H1 (cell line): Measurements from ENCODE around the gene AP5Z1.

Experiments
- CBX8 ChIP-seq: fragments of 300-800, 300-1000 bp; sonication (generic); IDR thresholded peaks from 2 replicates; pipeline ENCODE4 v1.7.1; 2016; ENCODE audit warnings: low read depth, low read length, borderline replicate concordance
- CREB1 ChIP-seq: IDR thresholded peaks from 2 replicates; pipeline ENCODE4 v1.6.1; 2012; ENCODE audit warnings: inconsistent platforms
- EGR1 ChIP-seq: IDR thresholded peaks from 2 replicates; pipeline ENCODE4 v1.6.1; 2011; ENCODE audit warnings: low read depth, low read length, borderline replicate concordance
- EZH2 ChIP-seq: fragments of 200-600 bp; sonication (generic); IDR thresholded peaks from 2 replicates; pipeline ENCODE4 v1.7.1; 2012; ENCODE audit warnings: low read depth, mild to moderate bottlenecking, moderate library complexity, low read length, inconsistent platforms; ENCODE audit not compliant: severe bottlenecking
- JUND ChIP-seq: IDR thresholded peaks from 2 replicates; pipeline ENCODE4 v1.6.1; 2011; ENCODE audit warnings: mild to moderate bottlenecking, improper control_type of control experiment, low read length
- KDM1A ChIP-seq: fragments of 200-600, 300-600 bp; sonication (generic); IDR thresholded peaks from 2 replicates; pipeline ENCODE4 v1.7.1; 2016; ENCODE audit warnings: mild to moderate bottlenecking, low read length, borderline replicate concordance
- POLR2A ChIP-seq, 2 experiments: IDR thresholded peaks; 1 replicate in 1 of 2; 2 replicates in 1 of 2; pipeline ENCODE4 v1.6.1; 2011; ENCODE audit warnings: low read depth in 2 of 2, low read length in 2 of 2, mild to moderate bottlenecking in 2 of 2; ENCODE audit errors: control extremely low read depth in 1 of 2
- POLR2AphosphoS5 ChIP-seq: IDR thresholded peaks from 2 replicates; pipeline ENCODE4 v1.6.1; 2011; ENCODE audit warnings: low read depth, low read length
- RAD21 ChIP-seq, 2 experiments: IDR thresholded peaks in 1 of 2; conservative IDR thresholded peaks in 1 of 2; 2 replicates each; pipeline ENCODE4 v1.6.1; 2011; ENCODE audit warnings: low read depth in 2 of 2, low read length in 2 of 2, improper control_type of control experiment in 1 of 2, inconsistent platforms in 1 of 2, mild to moderate bottlenecking in 1 of 2, moderate library complexity in 1 of 2
- SRF ChIP-seq: IDR thresholded peaks from 2 replicates; pipeline ENCODE4 v1.6.1; 2011; ENCODE audit warnings: mild to moderate bottlenecking, low read depth, low read length, moderate library complexity
- TEAD4 ChIP-seq: IDR thresholded peaks from 2 replicates; pipeline ENCODE4 v1.6.1; 2012; ENCODE audit warnings: low read depth, low read length, inconsistent platforms, mixed read lengths
- TF ChIP-seq, protein P1 (sequence below), 3 experiments: IDR thresholded peaks; 1 replicate in 2 of 3; 2 replicates in 1 of 3; pipeline versions ENCODE4 v1.5.1 to v1.6.1; 2011; ENCODE audit warnings: low read length in 3 of 3, mild to moderate bottlenecking in 3 of 3, inconsistent platforms in 2 of 3, low read depth in 1 of 3, moderate library complexity in 1 of 3; ENCODE audit not compliant: insufficient read depth in 1 of 3; ENCODE audit errors: control extremely low read depth in 1 of 3

DNA sequence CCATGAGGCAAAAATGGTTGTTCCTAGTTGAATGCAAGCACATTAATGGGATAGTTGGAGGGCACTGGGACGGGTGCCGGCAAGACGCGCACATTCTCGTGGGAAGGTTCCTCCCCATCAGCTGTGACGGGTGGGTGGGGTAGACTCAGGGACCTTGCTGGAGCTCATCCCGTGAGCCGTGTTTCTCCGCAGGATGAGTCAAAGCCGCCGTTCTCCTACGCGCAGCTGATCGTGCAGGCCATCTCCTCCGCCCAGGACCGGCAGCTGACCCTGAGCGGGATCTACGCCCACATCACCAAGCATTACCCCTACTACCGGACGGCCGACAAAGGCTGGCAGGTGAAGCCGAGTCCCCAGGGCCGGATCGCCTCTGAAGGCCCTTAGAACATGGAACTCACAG is 20.4 kb upstream of the AP5Z1 start:
- TF ChIP-seq, protein P1, sequence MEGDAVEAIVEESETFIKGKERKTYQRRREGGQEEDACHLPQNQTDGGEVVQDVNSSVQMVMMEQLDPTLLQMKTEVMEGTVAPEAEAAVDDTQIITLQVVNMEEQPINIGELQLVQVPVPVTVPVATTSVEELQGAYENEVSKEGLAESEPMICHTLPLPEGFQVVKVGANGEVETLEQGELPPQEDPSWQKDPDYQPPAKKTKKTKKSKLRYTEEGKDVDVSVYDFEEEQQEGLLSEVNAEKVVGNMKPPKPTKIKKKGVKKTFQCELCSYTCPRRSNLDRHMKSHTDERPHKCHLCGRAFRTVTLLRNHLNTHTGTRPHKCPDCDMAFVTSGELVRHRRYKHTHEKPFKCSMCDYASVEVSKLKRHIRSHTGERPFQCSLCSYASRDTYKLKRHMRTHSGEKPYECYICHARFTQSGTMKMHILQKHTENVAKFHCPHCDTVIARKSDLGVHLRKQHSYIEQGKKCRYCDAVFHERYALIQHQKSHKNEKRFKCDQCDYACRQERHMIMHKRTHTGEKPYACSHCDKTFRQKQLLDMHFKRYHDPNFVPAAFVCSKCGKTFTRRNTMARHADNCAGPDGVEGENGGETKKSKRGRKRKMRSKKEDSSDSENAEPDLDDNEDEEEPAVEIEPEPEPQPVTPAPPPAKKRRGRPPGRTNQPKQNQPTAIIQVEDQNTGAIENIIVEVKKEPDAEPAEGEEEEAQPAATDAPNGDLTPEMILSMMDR (IDR thresholded peaks at IDR 0.05; ENCODE audit: control extremely low read depth in 1 of 3, insufficient read depth in 1 of 3, low read depth in 1 of 3, low read length in 3 of 3), result no peak
- TF ChIP-seq EGR1 (no peak), KDM1A (no peak), RAD21 (IDR thresholded peaks at IDR 0.05 in 1 of 2, conservative IDR thresholded peaks at IDR 0.05 in 1 of 2; ENCODE audit: low read depth in 2 of 2, low read length in 2 of 2) (no peak), CREB1 (no peak), TEAD4 (no peak), POLR2A (IDR thresholded peaks at IDR 0.05; ENCODE audit: control extremely low read depth in 1 of 2, low read depth in 2 of 2, low read length in 2 of 2) (no peak), POLR2AphosphoS5 (no peak), EZH2 (no peak), SRF (no peak), CBX8 (no peak), JUND (no peak)
